Panc1 (cell line): Measurements from ENCODE around the gene NSUN6. TPM values are rescaled to one million over a fixed set of nuclear protein-coding genes. Genes with fewer than 3 reads are reported as not detected.

Experiments used
- ATAC-seq: fragments of 200-7000 bp; cut with Tn5 transposase; 2 replicates; pipeline ENCODE4 v1.9.1; 2020; ENCODE audit warnings: mild to moderate bottlenecking, moderate library complexity
- BruUV-seq: library from RNA; stranded (reverse); fragments of 400-500 nt; replicated peaks from 2 replicates; lab custom pipeline; 2021; lab: Mats Ljungman, UMichigan
- CTCF ChIA-PET: fragments of 300-600 bp; sonication (Branson Sonifier 250); formaldehyde crosslinking; loops from one replicate; lab custom pipeline; 2022; ENCODE audit warnings: antibody characterized with exemption; lab: Charles Lee
- POLR2A ChIA-PET: fragments of 300-600 bp; sonication (Branson Sonifier 250); formaldehyde crosslinking; loops from one replicate; lab custom pipeline; 2022; ENCODE audit warnings: antibody characterized with exemption; lab: Charles Lee
- DNase-seq: peaks from one replicate; pipeline ENCODE4 v3.0.0-alpha.2; 2010; ENCODE audit warnings: low read depth, low spot score
- H3K27ac ChIP-seq: 2 replicates; pipeline ENCODE4 v1.5.1; 2011; ENCODE audit warnings: mild to moderate bottlenecking, low read length, inconsistent platforms
- H3K27me3 ChIP-seq: fragments of 200-500 bp; sonication (Bioruptor generic); 2 replicates; pipeline ENCODE4 v1.6.0; 2014; ENCODE audit warnings: low read length, inconsistent platforms; ENCODE audit not compliant: control insufficient read depth, insufficient read depth
- H3K36me3 ChIP-seq: fragments of 200-500 bp; sonication (Bioruptor generic); 2 replicates; pipeline ENCODE4 v1.5.1; 2014; ENCODE audit warnings: inconsistent platforms, mild to moderate bottlenecking, low read length, moderate library complexity; ENCODE audit not compliant: control insufficient read depth, insufficient read depth
- H3K4me1 ChIP-seq: 2 replicates; pipeline ENCODE4 v1.5.1; 2011; ENCODE audit warnings: inconsistent platforms, mild to moderate bottlenecking, low read length, moderate library complexity; ENCODE audit not compliant: control insufficient read depth, insufficient read depth
- H3K4me3 ChIP-seq, 2 experiments: 2 replicates each; pipeline ENCODE4 v1.5.1; 2011 to 2012; ENCODE audit warnings: low read depth in 2 of 2, low read length in 2 of 2, mild to moderate bottlenecking in 2 of 2, inconsistent platforms in 1 of 2, moderate library complexity in 1 of 2
- H3K9me3 ChIP-seq: fragments of 200-500 bp; sonication (Bioruptor generic); 2 replicates; pipeline ENCODE4 v1.5.1; 2014; ENCODE audit warnings: low read depth, mild to moderate bottlenecking, inconsistent platforms, low read length, moderate library complexity; ENCODE audit not compliant: control insufficient read depth, insufficient read depth
- CTCF ChIP-seq: fragments of 450-650 bp; IDR thresholded peaks from 2 replicates; pipeline ENCODE4 v1.5.1; 2017; ENCODE audit warnings: mild to moderate bottlenecking
- POLR2AphosphoS5 ChIP-seq: IDR thresholded peaks from 2 replicates; pipeline ENCODE4 v1.6.1; 2012; ENCODE audit warnings: mild to moderate bottlenecking, low read depth, low read length, moderate library complexity
- REST ChIP-seq, 2 experiments: IDR thresholded peaks; 2 replicates each; pipeline ENCODE4 v1.6.1; 2011 to 2012; ENCODE audit warnings: low read depth in 2 of 2, control low read depth in 1 of 2, low read length in 1 of 2, mild to moderate bottlenecking in 1 of 2, moderate library complexity in 1 of 2; ENCODE audit not compliant: insufficient read depth in 1 of 2
- SIN3A ChIP-seq: IDR thresholded peaks from 2 replicates; pipeline ENCODE4 v1.6.1; 2012; ENCODE audit warnings: low read depth, mild to moderate bottlenecking, low read length, moderate library complexity, borderline replicate concordance; ENCODE audit not compliant: insufficient read depth
- TCF7L2 ChIP-seq: IDR thresholded peaks from 2 replicates; pipeline ENCODE4 v1.6.1; 2011; ENCODE audit warnings: mild to moderate bottlenecking, low read depth, low read length, inconsistent platforms
- in situ Hi-C: cut with HindIII; loops from 2 replicates; pipeline ENCODE4 v1.10.0; 2016; ENCODE audit warnings: low sequenced_read_pairs, low pct_unique_long_range_greater_than_20kb
- intact Hi-C: fragments of 100-400 bp; cut with micrococcal nuclease; formaldehyde crosslinking; loops from one replicate; pipeline ENCODE4 v1.10.0; 2022; ENCODE audit not compliant: unreplicated experiment
- total RNA-seq: library from RNA; stranded (reverse); gene quantifications from one replicate; pipeline ENCODE4 v1.2.1, GENCODE V29; 2021; ENCODE audit not compliant: unreplicated experiment

NSUN6 gene
- total RNA-seq, 1 experiment from 2014 or later: 4.3 TPM

- in situ Hi-C loops: no loop called here
- intact Hi-C loops: no loop called here
- no peak overlapping the region for H3K4me3 ChIP-seq
- ChIA-PET POLR2A (interaction anchor here (0.6 kb wide), 1 partner anchor 692 kb away, joined by 7 read pairs; no protein-coding TSS in a partner anchor), CTCF (interaction anchor here (0.6 kb wide), 1 partner anchor 24 kb away, joined by 3 read pairs; no protein-coding TSS in a partner anchor)
- DNase-seq: no peak
- peaks cover 2% of the 10 kb centered on the region for H3K36me3 ChIP-seq
- H3K27me3 ChIP-seq: no peaks in the 10 kb centered on the region
- TF ChIP-seq CTCF (no peak), REST (IDR thresholded peaks at IDR 0.05; ENCODE audit: insufficient read depth in 1 of 2, low read depth in 2 of 2, low read length in 1 of 2) (no peak), TCF7L2 (no peak), POLR2AphosphoS5 (no peak), SIN3A (no peak)
- H3K27ac ChIP-seq: no peak overlapping the region
- no TSS peak for BruUV-seq
- no peak for ATAC-seq
- peaks cover 11% of the 10 kb centered on the region; the same call in 1 of the 2 replicates for H3K4me1 ChIP-seq
- no peaks in the 10 kb centered on the region for H3K9me3 ChIP-seq
These were observed 14.6 kb upstream of the NSUN6 start for GRCh38 chr10:18665815-18666558.

GRCh38 chr10:18664841-18665478 lies 13.6 kb upstream of the NSUN6 start:
- POLR2A ChIA-PET: no interaction called here
- no peak for ATAC-seq
- TF ChIP-seq REST (IDR thresholded peaks at IDR 0.05; ENCODE audit: insufficient read depth in 1 of 2, low read depth in 2 of 2, low read length in 1 of 2) (no peak), POLR2AphosphoS5 (no peak), SIN3A (no peak), CTCF (no peak), TCF7L2 (no peak)

More at GRCh38 chr10:18664841-18665478, 13.6 kb upstream of the NSUN6 start:
- BruUV-seq: no TSS peak
- DNase-seq: no peak
- Histone ChIP-seq H3K9me3 (no peaks in the 10 kb centered on the region), H3K27me3 (no peaks in the 10 kb centered on the region), H3K36me3 (peaks cover 6% of the 10 kb centered on the region), H3K27ac (no peak overlapping the region), H3K4me1 (peaks cover 12% of the 10 kb centered on the region; the same call in 1 of the 2 replicates), H3K4me3 (no peak overlapping the region)
- CTCF ChIA-PET: interaction anchor here (0.6 kb wide), 1 partner anchor 258 kb away, joined by 3 read pairs; no protein-coding TSS in a partner anchor
- intact Hi-C loops: no loop called here
- in situ Hi-C loops: no loop called here
